Neural cell (in vitro differentiated cells): ENCODE data around the gene LOXL4. TPM values are rescaled to one million over a fixed set of nuclear protein-coding genes. Genes with fewer than 3 reads are reported as not detected.

Experiments used
- H2AFZ ChIP-seq: fragments of 200-600, 300-800 bp; sonication (generic), shearing (Covaris generic); 2 replicates; pipeline ENCODE4 v1.6.0; 2014; ENCODE audit warnings: low read depth, mild to moderate bottlenecking, antibody characterized with exemption, low read length, moderate library complexity
- H3F3A ChIP-seq: fragments of 200-600 bp; shearing (Covaris generic); 2 replicates; pipeline ENCODE4 v1.6.1; 2016; ENCODE audit warnings: mild to moderate bottlenecking, moderate library complexity, mixed read lengths, antibody characterized with exemption, low read length; ENCODE audit not compliant: insufficient read depth, poor library complexity, severe bottlenecking
- H3K27ac ChIP-seq: fragments of 200-600, 300-800 bp; sonication (generic), shearing (Covaris generic); 2 replicates; pipeline ENCODE4 v1.5.1; 2014; ENCODE audit warnings: mild to moderate bottlenecking, low read length, moderate library complexity
- H3K27me3 ChIP-seq: fragments of 300-800, 200-600 bp; sonication (generic), shearing (Covaris generic); 2 replicates; pipeline ENCODE4 v1.6.0; 2014; ENCODE audit warnings: mild to moderate bottlenecking, low read depth, low read length, moderate library complexity; ENCODE audit not compliant: insufficient read depth
- H3K36me3 ChIP-seq: fragments of 300-800, 200-600 bp; sonication (generic), shearing (Covaris generic); 2 replicates; pipeline ENCODE4 v1.5.1; 2014; ENCODE audit warnings: mild to moderate bottlenecking, antibody characterized with exemption, low read length, moderate library complexity; ENCODE audit not compliant: insufficient read depth
- H3K4me2 ChIP-seq: fragments of 300-800, 200-600 bp; sonication (generic), shearing (Covaris generic); 2 replicates; pipeline ENCODE4 v1.6.0; 2014; ENCODE audit warnings: mild to moderate bottlenecking, low read length
- H3K4me3 ChIP-seq: fragments of 300-800, 200-600 bp; sonication (generic), shearing (Covaris generic); 2 replicates; pipeline ENCODE4 v1.5.1; 2014; ENCODE audit warnings: mild to moderate bottlenecking, low read length, moderate library complexity
- H3K79me2 ChIP-seq: fragments of 200-600 bp; shearing (Covaris generic); replicated peaks from 2 replicates; pipeline ENCODE4 v1.6.0; 2014; ENCODE audit warnings: mild to moderate bottlenecking, low read length, moderate library complexity; ENCODE audit not compliant: insufficient read depth
- H3K9ac ChIP-seq: fragments of 300-800, 200-600 bp; sonication (generic), shearing (Covaris generic); 2 replicates; pipeline ENCODE4 v1.6.1; 2016; ENCODE audit warnings: mild to moderate bottlenecking, low read length, mixed read lengths
- H3K9me2 ChIP-seq: fragments of 200-600 bp; shearing (Covaris generic); 2 replicates; pipeline ENCODE4 v1.6.1; 2016; ENCODE audit warnings: mild to moderate bottlenecking, low read length, mixed read lengths; ENCODE audit not compliant: insufficient read depth
- H3K9me3 ChIP-seq: fragments of 200-600, 300-800 bp; sonication (generic), shearing (Covaris generic); 2 replicates; pipeline ENCODE4 v1.6.1; 2016; ENCODE audit warnings: mild to moderate bottlenecking, mixed run types, low read length, moderate library complexity, mixed read lengths
- H4K20me1 ChIP-seq: fragments of 200-600 bp; shearing (Covaris generic); 2 replicates; pipeline ENCODE4 v1.6.1; 2016; ENCODE audit warnings: mild to moderate bottlenecking, mixed run types; ENCODE audit not compliant: insufficient read depth
- EP300 ChIP-seq: fragments of 450-650 bp; conservative IDR thresholded peaks from 2 replicates; pipeline ENCODE4 v1.6.1; 2014; ENCODE audit warnings: antibody characterized with exemption, mild to moderate bottlenecking, moderate library complexity; ENCODE audit not compliant: poor library complexity, severe bottlenecking
- EZH2 ChIP-seq: fragments of 200-600, 300-800 bp; shearing (Covaris generic), sonication (generic); IDR thresholded peaks from 2 replicates; pipeline ENCODE4 v1.6.1; 2014; ENCODE audit warnings: antibody characterized with exemption, low read length, borderline replicate concordance, mild to moderate bottlenecking; ENCODE audit not compliant: insufficient read depth, poor library complexity, severe bottlenecking
- MXI1 ChIP-seq: fragments of 450-650 bp; conservative IDR thresholded peaks from 2 replicates; pipeline ENCODE4 v1.6.1; 2014; ENCODE audit warnings: antibody characterized with exemption, mild to moderate bottlenecking; ENCODE audit not compliant: poor library complexity, severe bottlenecking
- POLR2AphosphoS5 ChIP-seq: IDR thresholded peaks from 2 replicates; pipeline ENCODE4 v1.6.1; 2012
- RAD21 ChIP-seq: fragments of 450-650 bp; conservative IDR thresholded peaks from 2 replicates; pipeline ENCODE4 v1.6.1; 2014; ENCODE audit warnings: antibody characterized with exemption, mild to moderate bottlenecking, moderate library complexity
- SMC3 ChIP-seq: fragments of 450-650 bp; conservative IDR thresholded peaks from 2 replicates; pipeline ENCODE4 v1.6.1; 2014; ENCODE audit warnings: antibody characterized with exemption, mild to moderate bottlenecking, moderate library complexity; ENCODE audit not compliant: poor library complexity
- TAF1 ChIP-seq: IDR thresholded peaks from 2 replicates; pipeline ENCODE4 v1.6.1; 2012; ENCODE audit warnings: low read depth
- polyA plus RNA-seq: library from polyadenylated mRNA; depleted of rRNA; stranded (reverse); fragments of >200 nt; gene quantifications from 2 replicates; pipeline ENCODE4 v1.2.3, GENCODE V29; 2014
- TF ChIP-seq, protein P1 (sequence below): fragments of 450-650 bp; IDR thresholded peaks from 2 replicates; pipeline ENCODE4 v1.5.1; 2014; ENCODE audit warnings: antibody characterized with exemption, mild to moderate bottlenecking, moderate library complexity; ENCODE audit not compliant: poor library complexity, severe bottlenecking

Gene LOXL4
- polyA plus RNA-seq, 1 donor from 2014 or later: not detected

DNA sequence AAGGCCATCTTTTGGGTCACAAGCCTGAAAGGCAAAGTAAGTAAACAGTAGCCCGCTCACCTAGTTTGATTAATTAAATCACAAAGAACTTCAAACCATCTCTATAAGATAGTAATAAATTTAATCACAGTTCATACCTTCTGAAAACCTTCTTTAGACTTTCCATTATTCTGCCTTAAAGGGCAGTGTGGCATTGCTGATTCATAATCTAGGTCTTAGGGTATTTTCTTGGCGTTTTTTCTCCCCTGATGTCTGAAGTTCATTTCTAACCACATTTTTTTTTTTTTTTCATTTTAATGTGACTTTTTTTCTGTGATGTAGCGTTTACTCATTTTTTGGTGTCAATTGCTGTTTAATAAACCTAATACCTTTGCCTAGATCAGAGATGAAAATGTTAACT lies 27.5 kb downstream of the LOXL4 start:
- Histone ChIP-seq H3K9me3 (no peaks in the 10 kb centered on the region), H3K36me3 (no peaks in the 10 kb centered on the region), H3K4me2 (no peak overlapping the region), H3F3A (no peaks in the 10 kb centered on the region), H3K9me2 (no peaks in the 10 kb centered on the region), H4K20me1 (no peaks in the 10 kb centered on the region), H2AFZ (no peak overlapping the region), H3K27me3 (no peaks in the 10 kb centered on the region), H3K27ac (no peak overlapping the region), H3K4me3 (no peak overlapping the region), H3K79me2 (no peaks in the 10 kb centered on the region), H3K9ac (no peak overlapping the region)
- no peak for TF ChIP-seq RAD21
- no peak for TF ChIP-seq MXI1
- TF ChIP-seq, protein P1, sequence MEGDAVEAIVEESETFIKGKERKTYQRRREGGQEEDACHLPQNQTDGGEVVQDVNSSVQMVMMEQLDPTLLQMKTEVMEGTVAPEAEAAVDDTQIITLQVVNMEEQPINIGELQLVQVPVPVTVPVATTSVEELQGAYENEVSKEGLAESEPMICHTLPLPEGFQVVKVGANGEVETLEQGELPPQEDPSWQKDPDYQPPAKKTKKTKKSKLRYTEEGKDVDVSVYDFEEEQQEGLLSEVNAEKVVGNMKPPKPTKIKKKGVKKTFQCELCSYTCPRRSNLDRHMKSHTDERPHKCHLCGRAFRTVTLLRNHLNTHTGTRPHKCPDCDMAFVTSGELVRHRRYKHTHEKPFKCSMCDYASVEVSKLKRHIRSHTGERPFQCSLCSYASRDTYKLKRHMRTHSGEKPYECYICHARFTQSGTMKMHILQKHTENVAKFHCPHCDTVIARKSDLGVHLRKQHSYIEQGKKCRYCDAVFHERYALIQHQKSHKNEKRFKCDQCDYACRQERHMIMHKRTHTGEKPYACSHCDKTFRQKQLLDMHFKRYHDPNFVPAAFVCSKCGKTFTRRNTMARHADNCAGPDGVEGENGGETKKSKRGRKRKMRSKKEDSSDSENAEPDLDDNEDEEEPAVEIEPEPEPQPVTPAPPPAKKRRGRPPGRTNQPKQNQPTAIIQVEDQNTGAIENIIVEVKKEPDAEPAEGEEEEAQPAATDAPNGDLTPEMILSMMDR: no peak
- TF ChIP-seq SMC3: no peak
- TF ChIP-seq POLR2AphosphoS5: no peak
- TF ChIP-seq EP300: no peak

DNA sequence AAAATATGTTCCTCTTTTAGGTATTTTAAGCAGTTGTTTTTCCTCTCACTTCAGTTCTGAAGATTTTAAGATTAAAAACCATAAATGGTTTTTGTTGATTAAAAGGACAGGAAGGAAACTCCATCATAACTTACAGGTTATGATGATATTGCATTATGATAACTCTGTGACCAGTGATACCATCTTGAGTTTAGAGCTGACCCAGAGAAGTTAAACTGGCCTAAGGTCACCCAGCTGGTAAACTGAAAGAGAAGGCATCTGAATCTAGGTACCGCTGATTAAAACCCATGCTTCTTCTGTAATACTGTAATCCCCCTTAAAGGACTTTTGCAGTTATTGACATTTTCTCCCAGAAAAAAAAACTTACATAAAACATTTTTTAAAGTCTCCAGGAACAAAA lies 29.6 kb downstream of the LOXL4 start:
- Histone ChIP-seq H3K27ac (no peak overlapping the region), H3K27me3 (no peaks in the 10 kb centered on the region), H3K9me2 (no peaks in the 10 kb centered on the region), H3F3A (no peaks in the 10 kb centered on the region), H2AFZ (no peak overlapping the region), H3K36me3 (no peaks in the 10 kb centered on the region), H3K9me3 (no peaks in the 10 kb centered on the region), H4K20me1 (no peaks in the 10 kb centered on the region), H3K9ac (no peak overlapping the region), H3K4me2 (no peak overlapping the region), H3K4me3 (no peak overlapping the region), H3K79me2 (no peaks in the 10 kb centered on the region)
- TF ChIP-seq EP300: no peak

DNA sequence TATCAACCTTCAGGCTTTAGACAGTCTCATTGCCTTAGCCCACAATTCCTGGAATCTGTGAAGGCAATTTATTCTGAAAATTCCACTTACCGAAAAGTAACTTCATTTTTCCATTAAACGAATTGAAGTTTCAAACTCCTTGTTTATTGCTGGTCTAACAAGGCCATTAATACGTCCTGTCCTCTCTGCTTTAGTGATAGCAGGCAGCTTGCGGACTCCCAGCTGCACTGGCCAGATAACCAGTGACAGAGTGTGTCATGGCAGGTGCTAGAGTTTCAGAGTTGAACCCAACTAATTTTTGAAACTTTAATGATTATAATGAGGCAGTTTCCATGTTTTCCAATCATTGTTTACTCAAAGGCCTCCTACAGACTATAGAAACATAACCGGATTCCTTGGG lies 31.1 kb downstream of the LOXL4 start:
- H4K20me1 ChIP-seq: no peaks in the 10 kb centered on the region
- H2AFZ ChIP-seq: no peak overlapping the region
- no peak overlapping the region for H3K4me3 ChIP-seq
- no peaks in the 10 kb centered on the region for H3K9me2 ChIP-seq
- H3K9me3 ChIP-seq: no peaks in the 10 kb centered on the region
- no peak overlapping the region for H3K27ac ChIP-seq
- no peaks in the 10 kb centered on the region for H3K79me2 ChIP-seq
- no peaks in the 10 kb centered on the region for H3K36me3 ChIP-seq
- no peak overlapping the region for H3K9ac ChIP-seq
- no peak overlapping the region for H3K4me2 ChIP-seq
- TF ChIP-seq TAF1: no peak
- TF ChIP-seq EP300: no peak
- TF ChIP-seq POLR2AphosphoS5: no peak
- TF ChIP-seq EZH2: no peak
- no peak for TF ChIP-seq RAD21
- no peak for TF ChIP-seq MXI1
- TF ChIP-seq, protein P1: no peak
- H3K27me3 ChIP-seq: no peaks in the 10 kb centered on the region
- H3F3A ChIP-seq: no peaks in the 10 kb centered on the region
